Adrenal gland (tissue), 12 donors: ENCODE results near the gene NOD2. TPM values are rescaled to one million over a fixed set of nuclear protein-coding genes. Genes with fewer than 3 reads are reported as not detected.

Experiments
- DNase-seq, 7 donors: peaks; one replicate each; pipeline ENCODE4 v3.0.0-alpha.2; 2019 to 2020
- H3K27ac ChIP-seq, 5 donors: fragments of 200-600 bp; sonication (generic) in 4 of 5; 1 replicate in 3 of 5; 2 replicates in 2 of 5; pipeline versions ENCODE4 v1.5.1 to v1.8.0; 2016 to 2020; ENCODE audit warnings: mild to moderate bottlenecking in 1 of 5
- H3K27me3 ChIP-seq: fragments of 200-600 bp; 2 replicates; pipeline ENCODE4 v1.8.0; 2021
- H3K36me3 ChIP-seq, 2 donors: fragments of 200-600 bp; replicated peaks in 1 of 2; 1 replicate in 1 of 2; 2 replicates in 1 of 2; pipeline versions ENCODE4 v1.5.1 to v1.8.0; 2018 to 2022
- H3K4me1 ChIP-seq, 2 donors: fragments of 200-600 bp; replicated peaks in 1 of 2; 1 replicate in 1 of 2; 2 replicates in 1 of 2; pipeline versions ENCODE4 v1.5.1 to v1.8.0; 2018 to 2021
- H3K4me3 ChIP-seq, 4 donors: fragments of 200-600 bp; sonication (generic) in 3 of 4; one replicate each; pipeline ENCODE4 v1.5.1; 2016 to 2018
- H3K9me3 ChIP-seq, 3 donors: fragments of 200-600 bp; sonication (generic) in 1 of 3; replicated peaks in 1 of 3; 1 replicate in 2 of 3; 2 replicates in 1 of 3; pipeline versions ENCODE4 v1.5.1 to v1.8.0; 2016 to 2021
- POLR2A ChIP-seq, 2 donors: fragments of 450-650 bp; IDR thresholded peaks; one replicate each; pipeline ENCODE4 v1.6.1; 2017; ENCODE audit warnings: antibody characterized with exemption in 2 of 2, mild to moderate bottlenecking in 2 of 2, moderate library complexity in 1 of 2
- WGBS, 4 donors: extraction: QIAGEN DNeasy Blood & Tissue Kit in 2 of 4; methylation state at CpG; one replicate each; pipeline versions ENCODE4 v1.1.5 to v1.1.7; 2013 to 2017; 5-methylcytosine and 5-hydroxymethylcytosine counted together
- intact Hi-C, 2 donors: fragments of 100-400 bp; cut with DNase I; formaldehyde crosslinking; loops; one replicate each; pipeline versions ENCODE4 v1.14.1 to v1.15.0; 2022 to 2023
- polyA plus RNA-seq, 3 donors: library from polyadenylated mRNA; stranded (reverse); fragments of 200-250 nt in 2 of 3; fragments of 350-450 nt in 1 of 3; fragmentation: Illumina TruSeq in 1 of 3; extraction: RNeasy Lipid Tissue Mini Kit (QIAGEN cat#74804) in 1 of 3; gene quantifications; one replicate each; pipeline ENCODE4 v1.2.3, GENCODE V29; 2013 to 2014
- total RNA-seq, 9 donors: library from RNA; depleted of rRNA in 4 of 9; stranded (reverse); fragments of >200 nt in 4 of 9; fragments of 120-200 nt in 1 of 9; fragmentation: NEBNext Ultra II Directional in 1 of 9; extraction: Animal tissue kit (Norgen Biotek cat#: 25700) in 1 of 9; gene quantifications; one replicate each; pipeline versions ENCODE4 v1.1.0 to v1.2.4, GENCODE V29; 2013 to 2023
- TF ChIP-seq, protein P1 (sequence below), 6 experiments: fragments of 450-650 bp in 4 of 6; fragments of 200-600 bp in 2 of 6; sonication (generic) in 1 of 6; IDR thresholded peaks; 1 replicate in 5 of 6; 2 replicates in 1 of 6; pipeline versions ENCODE4 v1.5.1 to v1.8.0; 2016 to 2021; ENCODE audit warnings: antibody characterized with exemption in 6 of 6, mild to moderate bottlenecking in 2 of 6, moderate library complexity in 1 of 6
- donor health status: healthy with polysubstance abuse.
- donor health status: Bipolar disorder and iron deficiency.
- donor health status: DM: yes; HTN: yes; CAD: no.
- donor health status: DM: no; HTN: no; CAD: no.
- donor health status: DM: no; HTN: no; CAD: no.
- donor health status: DM: yes; HTN: yes; CAD: no.

Gene NOD2
- total and polyA plus RNA-seq, 12 donors, result 0.12 to 3.7 (median 1.1) TPM

DNA sequence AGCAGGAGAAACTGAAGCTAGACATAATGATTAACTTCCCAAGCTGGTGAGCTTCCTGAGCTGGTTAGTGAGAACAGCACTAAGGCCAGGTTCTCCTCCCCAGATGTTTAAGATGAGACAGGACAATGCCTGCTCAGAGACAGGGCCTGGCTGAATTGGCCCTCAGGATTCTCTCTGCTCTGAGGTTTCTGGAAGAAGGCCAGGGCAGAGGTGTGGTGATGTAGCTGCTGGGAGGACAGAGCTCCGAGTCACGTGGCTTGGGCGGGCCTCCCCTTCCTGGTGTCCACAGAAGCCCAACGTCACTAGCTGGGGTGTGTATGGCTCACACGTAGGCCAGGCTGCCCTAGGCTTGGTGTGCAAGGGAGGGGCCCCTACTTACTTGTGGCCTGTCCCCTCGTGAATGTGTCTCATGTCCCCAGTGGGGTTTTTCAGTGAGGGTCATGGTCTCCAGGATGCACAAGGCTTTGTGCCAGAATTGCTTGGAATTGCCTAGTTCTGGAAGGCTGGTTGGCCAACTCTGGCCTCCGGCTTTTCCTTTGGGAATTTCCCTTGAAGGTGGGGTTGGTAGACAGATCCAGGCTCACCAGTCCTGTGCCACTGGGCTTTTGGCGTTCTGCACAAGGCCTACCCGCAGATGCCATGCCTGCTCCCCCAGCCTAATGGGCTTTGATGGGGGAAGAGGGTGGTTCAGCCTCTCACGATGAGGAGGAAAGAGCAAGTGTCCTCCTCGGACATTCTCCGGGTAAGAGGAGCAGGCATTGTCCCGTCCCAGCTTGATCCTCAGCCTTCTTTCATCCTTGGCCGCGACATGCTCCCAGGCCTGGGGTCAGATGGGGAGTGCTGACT, 3.4 kb downstream of the NOD2 start:
- Histone ChIP-seq H3K9me3 (no peaks in the 10 kb centered on the region), H3K27ac (peak overlapping the region in 2 of 5 donors; percentile 15 to 59), H3K4me1 (peaks cover 12 to 32% of the 10 kb centered on the region in 2 donors), H3K27me3 (no peaks in the 10 kb centered on the region), H3K36me3 (no peaks in the 10 kb centered on the region), H3K4me3 (no peak overlapping the region)
- DNase-seq, result peak; percentile 55 to 89 (median 82)
- WGBS, 4 donors, result 62 to 86% (median 68%) methylated on average over 11 to 15 of the region's 15 CpGs
- TF ChIP-seq, protein P1, sequence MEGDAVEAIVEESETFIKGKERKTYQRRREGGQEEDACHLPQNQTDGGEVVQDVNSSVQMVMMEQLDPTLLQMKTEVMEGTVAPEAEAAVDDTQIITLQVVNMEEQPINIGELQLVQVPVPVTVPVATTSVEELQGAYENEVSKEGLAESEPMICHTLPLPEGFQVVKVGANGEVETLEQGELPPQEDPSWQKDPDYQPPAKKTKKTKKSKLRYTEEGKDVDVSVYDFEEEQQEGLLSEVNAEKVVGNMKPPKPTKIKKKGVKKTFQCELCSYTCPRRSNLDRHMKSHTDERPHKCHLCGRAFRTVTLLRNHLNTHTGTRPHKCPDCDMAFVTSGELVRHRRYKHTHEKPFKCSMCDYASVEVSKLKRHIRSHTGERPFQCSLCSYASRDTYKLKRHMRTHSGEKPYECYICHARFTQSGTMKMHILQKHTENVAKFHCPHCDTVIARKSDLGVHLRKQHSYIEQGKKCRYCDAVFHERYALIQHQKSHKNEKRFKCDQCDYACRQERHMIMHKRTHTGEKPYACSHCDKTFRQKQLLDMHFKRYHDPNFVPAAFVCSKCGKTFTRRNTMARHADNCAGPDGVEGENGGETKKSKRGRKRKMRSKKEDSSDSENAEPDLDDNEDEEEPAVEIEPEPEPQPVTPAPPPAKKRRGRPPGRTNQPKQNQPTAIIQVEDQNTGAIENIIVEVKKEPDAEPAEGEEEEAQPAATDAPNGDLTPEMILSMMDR (IDR thresholded peaks at IDR 0.05), result no peak
- no peak for TF ChIP-seq POLR2A (IDR thresholded peaks at IDR 0.05)
- intact Hi-C loops, result loop anchor here in 1 of 2 donors (10.0 kb wide), 1 partner anchor 108 kb away; no protein-coding TSS in a partner anchor

DNA sequence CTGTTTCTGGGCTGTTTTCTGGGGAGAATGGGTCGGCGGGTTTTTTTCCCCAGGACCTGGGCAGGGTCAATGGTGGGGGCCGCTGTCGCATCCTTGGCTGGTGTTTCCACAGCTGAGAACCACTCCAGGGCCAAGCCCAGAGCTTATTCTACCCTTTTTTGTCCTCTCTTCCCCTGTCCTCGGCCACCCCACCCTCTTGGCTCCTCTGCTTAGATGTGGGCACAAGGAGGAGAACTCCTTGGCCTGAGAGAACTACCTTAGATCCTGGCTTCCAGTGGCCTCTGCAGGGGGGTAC, 4.0 kb downstream of the NOD2 start:
- peak overlapping the region in 3 of 5 donors; percentile 40 to 59 (median 54) for H3K27ac ChIP-seq
- no peak for TF ChIP-seq POLR2A (IDR thresholded peaks at IDR 0.05)
- TF ChIP-seq, protein P1 (IDR thresholded peaks at IDR 0.05), result no peak
- H3K4me3 ChIP-seq, result peak overlapping the region in 1 of 4 donors; percentile 52
- WGBS, 4 donors, result 90 to 97% (median 95%) methylated on average over 5 of the region's 5 CpGs
- no peaks in the 10 kb centered on the region for H3K27me3 ChIP-seq
- no peaks in the 10 kb centered on the region for H3K36me3 ChIP-seq
- no peaks in the 10 kb centered on the region for H3K9me3 ChIP-seq
- intact Hi-C loops, result loop anchor here in 1 of 2 donors (10.0 kb wide), 1 partner anchor 107 kb away; no protein-coding TSS in a partner anchor
- H3K4me1 ChIP-seq, result peaks cover 12 to 32% of the 10 kb centered on the region in 2 donors
- peak in 1 of 7 donors; percentile 15 for DNase-seq

DNA sequence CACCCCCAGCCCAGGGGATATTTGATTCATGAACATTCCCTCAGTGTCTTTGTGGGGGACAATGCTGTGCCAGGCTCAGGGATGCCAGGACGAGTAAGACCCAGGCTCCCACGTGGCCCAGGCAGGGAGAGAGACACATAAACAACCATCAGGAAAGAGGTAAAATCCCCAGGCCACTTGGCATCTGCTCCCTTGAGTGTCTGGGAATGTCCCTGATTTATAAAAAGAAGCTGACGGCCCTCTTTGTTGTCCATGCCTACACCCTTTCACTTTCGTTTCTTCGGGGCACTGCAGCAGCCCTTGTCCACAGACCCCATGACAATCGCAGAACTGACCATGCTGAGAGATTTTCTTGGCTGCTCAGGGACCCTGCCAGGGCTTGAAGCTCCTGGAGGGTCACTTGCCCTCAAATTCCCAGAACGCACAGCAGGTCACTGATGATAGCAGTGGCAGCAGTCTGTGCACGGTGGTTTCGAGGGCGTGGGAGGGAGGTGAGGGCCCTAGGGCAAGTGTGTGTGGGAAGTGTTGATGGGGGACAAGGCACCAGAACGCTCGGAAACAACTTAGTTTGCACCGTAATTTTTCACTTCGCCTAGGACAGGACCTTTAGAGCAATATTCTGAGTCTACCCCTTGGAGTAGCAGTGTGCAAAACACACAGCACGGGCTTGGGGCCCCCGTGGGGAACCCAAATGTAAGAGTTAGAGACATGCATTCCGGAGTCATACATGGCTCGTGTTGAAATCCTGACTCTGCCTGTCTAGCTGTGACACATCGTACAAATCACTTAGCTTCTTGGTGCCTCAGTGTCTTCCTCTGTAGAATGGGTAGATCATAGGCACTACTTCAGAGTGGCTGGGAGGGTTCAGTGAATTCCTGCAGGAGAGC, 4.7 kb downstream of the NOD2 start:
- Histone ChIP-seq H3K27me3 (no peaks in the 10 kb centered on the region), H3K4me1 (peaks cover 12 to 32% of the 10 kb centered on the region in 2 donors), H3K4me3 (peak overlapping the region in 3 of 4 donors; percentile 13 to 52 (median 26)), H3K36me3 (no peaks in the 10 kb centered on the region), H3K9me3 (no peaks in the 10 kb centered on the region), H3K27ac (peak overlapping the region in 3 of 5 donors; percentile 40 to 59 (median 54))
- WGBS, 4 donors, result 19 to 36% (median 34%) methylated on average over 13 to 19 of the region's 19 CpGs
- DNase-seq, result peak in 6 of 7 donors; percentile 46 to 69 (median 58)
- intact Hi-C loops, result loop anchor here in 1 of 2 donors (10.0 kb wide), 1 partner anchor 107 kb away; no protein-coding TSS in a partner anchor
- no peak for TF ChIP-seq POLR2A (IDR thresholded peaks at IDR 0.05)
- TF ChIP-seq, protein P1 (IDR thresholded peaks at IDR 0.05), result no peak
